GM23248 (cell line): ENCODE measurements around the gene RAB8B. TPM values are rescaled to one million over a fixed set of nuclear protein-coding genes. Genes with fewer than 3 reads are reported as not detected.

ENCODE experiments used
- DNase-seq: peaks from one replicate; pipeline ENCODE4 v3.0.0-alpha.2; 2015
- H2AFZ ChIP-seq: fragments of 200-600 bp; sonication (generic); 2 replicates; pipeline ENCODE4 v1.6.1; 2016; ENCODE audit warnings: antibody characterized with exemption
- H3F3A ChIP-seq: fragments of 200-600 bp; sonication (generic); 2 replicates; pipeline ENCODE4 v1.6.1; 2016; ENCODE audit warnings: mild to moderate bottlenecking, antibody characterized with exemption, mixed run types; ENCODE audit not compliant: insufficient read depth
- H3K27ac ChIP-seq: fragments of 200-600 bp; sonication (generic); 2 replicates; pipeline ENCODE4 v1.5.1; 2016; ENCODE audit warnings: mild to moderate bottlenecking
- H3K27me3 ChIP-seq: fragments of 200-600 bp; sonication (generic); replicated peaks from 2 replicates; pipeline ENCODE4 v1.6.1; 2016; ENCODE audit warnings: mild to moderate bottlenecking; ENCODE audit not compliant: insufficient read depth
- H3K36me3 ChIP-seq: fragments of 200-600 bp; sonication (generic); 2 replicates; pipeline ENCODE4 v1.6.1; 2016; ENCODE audit warnings: low read depth, mild to moderate bottlenecking
- H3K4me1 ChIP-seq: fragments of 200-600 bp; sonication (generic); 2 replicates; pipeline ENCODE4 v1.6.1; 2016; ENCODE audit warnings: mild to moderate bottlenecking; ENCODE audit not compliant: insufficient read depth
- H3K4me2 ChIP-seq: fragments of 200-600 bp; sonication (generic); one replicate; pipeline ENCODE4 v1.6.1; 2016; ENCODE audit warnings: mild to moderate bottlenecking; ENCODE audit not compliant: unreplicated experiment
- H3K4me3 ChIP-seq: fragments of 200-600 bp; sonication (generic); 2 replicates; pipeline ENCODE4 v1.5.1; 2016; ENCODE audit warnings: mild to moderate bottlenecking
- H3K79me2 ChIP-seq: fragments of 200-600 bp; sonication (generic); 2 replicates; pipeline ENCODE4 v1.6.1; 2016; ENCODE audit warnings: mild to moderate bottlenecking; ENCODE audit not compliant: insufficient read depth
- H3K9ac ChIP-seq: fragments of 200-600 bp; sonication (generic); 2 replicates; pipeline ENCODE4 v1.6.1; 2016; ENCODE audit warnings: mild to moderate bottlenecking
- H3K9me2 ChIP-seq: fragments of 200-600 bp; sonication (generic); 2 replicates; pipeline ENCODE4 v1.6.1; 2016; ENCODE audit warnings: mixed run types, mild to moderate bottlenecking, moderate library complexity; ENCODE audit not compliant: insufficient read depth
- H3K9me3 ChIP-seq: fragments of 200-600 bp; sonication (generic); one replicate; pipeline ENCODE4 v1.6.1; 2017; ENCODE audit warnings: low read depth
- H4K20me1 ChIP-seq: fragments of 200-600 bp; sonication (generic); 2 replicates; pipeline ENCODE4 v1.6.0; 2016; ENCODE audit not compliant: insufficient read depth
- EZH2 ChIP-seq: fragments of 200-600 bp; sonication (generic); IDR thresholded peaks from 2 replicates; pipeline ENCODE4 v1.6.1; 2018; ENCODE audit warnings: antibody characterized with exemption, mild to moderate bottlenecking; ENCODE audit not compliant: insufficient read depth, poor library complexity, severe bottlenecking
- EZH2phosphoT487 ChIP-seq: fragments of 200-600 bp; sonication (generic); IDR thresholded peaks from 2 replicates; pipeline ENCODE4 v1.6.1; 2018; ENCODE audit warnings: antibody characterized with exemption, moderate library complexity, mild to moderate bottlenecking, low read depth; ENCODE audit not compliant: insufficient read depth
- WGBS, 2 experiments: methylation state at CpG; one replicate each; pipeline ENCODE4 v1.1.6; 2015 to 2017; ENCODE audit warnings: low lambda C conversion rate in 2 of 2, low coverage in 1 of 2; ENCODE audit errors: missing lambda C conversion rate in 2 of 2; 5-methylcytosine and 5-hydroxymethylcytosine counted together
- in situ Hi-C: fragments of 300-500 bp; cut with MboI; formaldehyde crosslinking; loops from 2 replicates; pipeline ENCODE4 v1.15.0; 2020
- polyA plus RNA-seq: library from polyadenylated mRNA; unstranded; fragments of >200 nt; fragmentation: Nextera tagmentation; extraction: Ambion mirVana; gene quantifications from 2 replicates; pipeline ENCODE4 v1.2.1, GENCODE V29; 2016
- total RNA-seq: library from RNA; depleted of rRNA; stranded (reverse); fragments of >200 nt; shearing (Covaris generic); gene quantifications from 2 replicates; pipeline ENCODE4 v1.2.3, GENCODE V29; 2014

Gene RAB8B
- total and polyA plus RNA-seq, 2 experiments from 2014 or later, result 43.6 to 54.3 TPM

GRCh38 chr15:63243776-63244175 is 54.4 kb downstream of the RAB8B start:
- no peak overlapping the region for H2AFZ ChIP-seq
- peak overlapping the region; percentile 48 for H3K9ac ChIP-seq
- peaks cover 66% of the 10 kb centered on the region for H3K4me1 ChIP-seq
- H3K4me3 ChIP-seq, result peak overlapping the region; percentile 17; the same call in 1 of the 2 replicates
- in situ Hi-C loops, result no loop called here
- H4K20me1 ChIP-seq, result no peaks in the 10 kb centered on the region
- WGBS, 2 experiments, result 62 to 63% methylated on average over 1 of the region's 1 CpG
- no peaks in the 10 kb centered on the region for H3K9me3 ChIP-seq
- H3K36me3 ChIP-seq, result no peaks in the 10 kb centered on the region; the same call in 1 of the 2 replicates
- peak overlapping the region; percentile 73 for H3K27ac ChIP-seq
- no peak for DNase-seq
- peaks cover 72% of the 10 kb centered on the region for H3F3A ChIP-seq
- peak overlapping the region; percentile 73 for H3K4me2 ChIP-seq
- H3K27me3 ChIP-seq, result no peaks in the 10 kb centered on the region
- TF ChIP-seq EZH2, result no peak
- no peak for TF ChIP-seq EZH2phosphoT487
- no peaks in the 10 kb centered on the region for H3K9me2 ChIP-seq
- H3K79me2 ChIP-seq, result peaks cover 37% of the 10 kb centered on the region

GRCh38 chr15:63244399-63244798 is 55.0 kb downstream of the RAB8B start:
- Histone ChIP-seq H3K4me1 (peaks cover 66% of the 10 kb centered on the region), H3K79me2 (peaks cover 37% of the 10 kb centered on the region), H3K9me2 (no peaks in the 10 kb centered on the region), H3K9me3 (no peaks in the 10 kb centered on the region), H3K9ac (peak overlapping the region; percentile 61), H3K4me3 (peak overlapping the region; percentile 30), H3F3A (peaks cover 72% of the 10 kb centered on the region), H2AFZ (no peak overlapping the region), H3K27me3 (no peaks in the 10 kb centered on the region), H4K20me1 (no peaks in the 10 kb centered on the region), H3K4me2 (peak overlapping the region; percentile 73), H3K27ac (peak overlapping the region; percentile 73), H3K36me3 (no peaks in the 10 kb centered on the region; the same call in 1 of the 2 replicates)
- peak; percentile 69 for DNase-seq
- TF ChIP-seq EZH2, result no peak
- no peak for TF ChIP-seq EZH2phosphoT487
- in situ Hi-C loops, result no loop called here
- 3 to 5% methylated on average over 4 of the region's 4 CpGs for WGBS, 2 experiments

- H3K27me3 ChIP-seq, result no peaks in the 10 kb centered on the region
- peak overlapping the region; percentile 73 for H3K4me2 ChIP-seq
- no peaks in the 10 kb centered on the region; the same call in 1 of the 2 replicates for H3K36me3 ChIP-seq
- WGBS, 2 experiments, result 32 to 37% methylated on average over 5 of the region's 5 CpGs
- peaks cover 31% of the 10 kb centered on the region for H3K79me2 ChIP-seq
- H3F3A ChIP-seq, result peaks cover 67% of the 10 kb centered on the region
- H3K4me3 ChIP-seq, result peak overlapping the region; percentile 30
- peak overlapping the region; percentile 61 for H3K9ac ChIP-seq
- no peaks in the 10 kb centered on the region for H4K20me1 ChIP-seq
- no peaks in the 10 kb centered on the region for H3K9me2 ChIP-seq
- peaks cover 63% of the 10 kb centered on the region for H3K4me1 ChIP-seq
- H2AFZ ChIP-seq, result no peak overlapping the region
- DNase-seq, result peak; percentile 64
- TF ChIP-seq EZH2 (no peak), EZH2phosphoT487 (no peak)
- H3K27ac ChIP-seq, result peak overlapping the region; percentile 73
- no peaks in the 10 kb centered on the region for H3K9me3 ChIP-seq
- in situ Hi-C loops, result no loop called here
These were observed 55.7 kb downstream of the RAB8B start for GRCh38 chr15:63244976-63245645.

- Histone ChIP-seq H3K27me3 (no peaks in the 10 kb centered on the region), H3K9me2 (no peaks in the 10 kb centered on the region), H4K20me1 (no peaks in the 10 kb centered on the region), H3K4me2 (peak overlapping the region; percentile 66), H3K4me1 (peaks cover 76% of the 10 kb centered on the region), H2AFZ (no peak overlapping the region), H3K9ac (0 out of 2 replicates have a peak overlapping the region, but pooled peaks have one; percentile 23), H3K79me2 (peaks cover 13% of the 10 kb centered on the region), H3K9me3 (no peaks in the 10 kb centered on the region), H3K36me3 (peaks cover under 1% of the 10 kb centered on the region; the same call in 1 of the 2 replicates), H3K27ac (peak overlapping the region; percentile 83), H3K4me3 (no peak overlapping the region), H3F3A (peaks cover 77% of the 10 kb centered on the region)
- in situ Hi-C loops, result no loop called here
- peak; percentile 94 for DNase-seq
- WGBS, 2 experiments, result 56 to 62% methylated on average over 5 of the region's 5 CpGs
- TF ChIP-seq EZH2 (no peak), EZH2phosphoT487 (no peak)
These were observed 57.5 kb downstream of the RAB8B start for GRCh38 chr15:63246691-63247469.
